ELR (cell line): Measurements from ENCODE around the gene SARS1.
A peak's percentile ranks its signal among the peaks of the same experiment; 100 is the strongest.
"Not testable (repeated sequence)": the region's sequence is repeated elsewhere in the genome, so short reads cannot be mapped to it uniquely, and the experiment has no call there.

ENCODE experiments used
- DNase-seq: peaks from one replicate; pipeline ENCODE4 v3.0.0-alpha.2; 2015; ENCODE audit warnings: low read depth

Gene SARS1

DNA sequence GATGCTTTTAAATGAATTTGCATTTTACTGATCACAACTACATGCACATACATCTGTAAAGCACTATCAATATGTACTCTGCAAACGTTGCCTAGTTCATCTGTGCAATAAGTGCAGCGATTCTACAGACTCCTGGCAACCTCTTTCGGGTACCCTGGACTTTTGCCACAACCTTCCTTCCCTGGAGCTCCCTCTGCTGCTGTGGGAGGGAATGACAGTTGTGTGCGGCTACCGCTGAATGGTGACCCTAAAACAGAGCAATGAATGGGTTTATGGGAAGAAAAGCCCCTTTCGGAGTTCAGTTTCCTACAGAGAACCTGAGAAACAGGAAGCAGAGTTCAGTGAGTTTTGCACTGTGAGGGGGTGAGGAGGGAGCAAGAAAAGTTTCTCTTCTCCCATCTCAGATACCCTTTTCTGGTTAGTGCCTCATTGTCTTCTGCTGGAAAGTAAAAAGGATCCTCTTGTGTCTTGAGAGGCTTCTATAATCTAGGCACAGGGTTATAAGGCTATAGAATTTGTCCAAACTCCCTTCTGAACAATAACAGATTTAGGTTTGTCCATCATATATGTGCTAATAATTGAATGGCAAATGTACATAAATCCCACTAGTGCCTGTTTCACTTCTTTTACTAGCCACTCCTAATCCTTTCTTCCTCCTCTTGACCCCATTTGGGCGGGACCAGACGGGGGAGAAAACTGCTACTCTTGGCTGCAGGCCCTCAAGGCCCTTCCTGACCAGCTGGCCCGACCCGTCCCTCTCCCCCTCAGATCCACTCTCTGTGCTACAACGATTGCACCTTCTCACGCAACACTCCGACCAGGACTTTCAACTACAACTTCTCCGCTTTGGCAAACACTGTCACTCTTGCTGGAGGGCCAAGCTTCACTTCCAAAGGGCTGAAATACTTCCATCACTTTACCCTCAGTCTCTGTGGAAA is 19.8 kb upstream of the SARS1 start:
- DNase-seq, result peak; percentile 46

GRCh38 chr1:109197158-109198042 is 16.3 kb upstream of the SARS1 start:
- DNase-seq, result peak; percentile 99

DNA sequence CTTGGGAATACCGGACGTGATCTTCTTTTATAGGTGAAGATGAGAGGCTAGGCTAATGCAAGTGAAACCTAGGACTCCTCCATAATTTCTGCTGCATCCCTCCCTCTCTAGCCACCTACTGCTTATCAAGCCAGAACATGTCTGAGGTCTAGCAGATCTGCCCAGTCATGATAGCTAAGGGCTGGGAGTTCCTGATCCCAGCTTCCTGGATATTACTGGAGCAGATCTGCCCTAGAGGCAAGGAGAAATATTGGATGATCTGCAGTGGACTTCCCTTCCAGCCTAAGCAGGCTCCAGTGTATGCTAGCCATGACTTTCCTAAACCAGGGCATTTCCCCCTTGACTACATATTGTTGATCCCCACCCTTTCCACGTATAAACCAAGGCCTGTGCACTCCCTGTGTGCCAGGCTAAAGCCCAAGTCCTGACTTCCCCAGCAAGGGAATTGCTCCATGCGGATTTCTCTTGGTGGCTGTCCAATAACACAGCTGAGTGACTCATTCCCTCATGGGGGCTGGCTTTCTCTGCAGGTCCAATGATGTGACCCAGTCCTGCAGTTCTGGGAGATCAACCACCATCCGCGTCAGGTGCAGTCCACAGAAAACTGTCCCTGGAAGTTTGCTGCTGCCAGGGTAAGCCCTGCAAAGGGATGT is 15.5 kb upstream of the SARS1 start:
- peak; percentile 89 for DNase-seq

DNA sequence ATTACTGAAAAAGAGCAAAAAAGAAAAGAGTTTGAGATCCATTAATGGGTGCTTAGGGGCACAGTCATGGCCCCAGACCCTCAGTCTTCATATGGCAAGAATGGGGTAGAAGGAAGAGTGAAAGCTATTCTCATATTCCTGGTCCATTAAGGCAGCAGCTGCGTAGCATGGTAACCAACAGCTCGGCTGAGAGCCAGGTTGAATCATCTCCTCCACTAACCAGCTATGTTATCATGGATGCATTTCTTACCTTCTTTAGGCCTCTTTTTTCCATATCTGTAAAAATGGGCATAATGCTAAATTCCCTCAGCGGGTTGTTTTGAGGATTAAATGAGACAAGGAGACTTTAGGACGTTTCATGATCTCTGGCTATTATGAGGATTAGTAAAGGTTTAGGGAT is 15.0 kb upstream of the SARS1 start:
- peak; percentile 72 for DNase-seq

DNA sequence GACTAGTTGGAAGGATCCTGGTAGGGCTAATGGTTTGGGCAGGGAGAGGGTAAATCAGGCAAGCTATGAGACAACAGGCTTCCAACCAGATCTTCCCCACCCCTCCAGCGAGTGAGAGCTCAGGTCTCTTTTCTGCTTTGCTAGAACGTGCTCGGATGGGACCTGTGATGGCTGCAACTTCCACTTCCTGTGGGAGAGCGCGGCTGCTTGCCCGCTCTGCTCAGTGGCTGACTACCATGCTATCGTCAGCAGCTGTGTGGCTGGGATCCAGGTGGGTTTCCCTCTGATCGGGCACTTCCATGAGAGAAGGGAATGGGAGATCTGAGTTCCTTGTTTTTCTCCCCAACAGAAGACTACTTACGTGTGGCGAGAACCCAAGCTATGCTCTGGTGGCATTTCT is 14.0 kb upstream of the SARS1 start:
- no peak for DNase-seq

DNA sequence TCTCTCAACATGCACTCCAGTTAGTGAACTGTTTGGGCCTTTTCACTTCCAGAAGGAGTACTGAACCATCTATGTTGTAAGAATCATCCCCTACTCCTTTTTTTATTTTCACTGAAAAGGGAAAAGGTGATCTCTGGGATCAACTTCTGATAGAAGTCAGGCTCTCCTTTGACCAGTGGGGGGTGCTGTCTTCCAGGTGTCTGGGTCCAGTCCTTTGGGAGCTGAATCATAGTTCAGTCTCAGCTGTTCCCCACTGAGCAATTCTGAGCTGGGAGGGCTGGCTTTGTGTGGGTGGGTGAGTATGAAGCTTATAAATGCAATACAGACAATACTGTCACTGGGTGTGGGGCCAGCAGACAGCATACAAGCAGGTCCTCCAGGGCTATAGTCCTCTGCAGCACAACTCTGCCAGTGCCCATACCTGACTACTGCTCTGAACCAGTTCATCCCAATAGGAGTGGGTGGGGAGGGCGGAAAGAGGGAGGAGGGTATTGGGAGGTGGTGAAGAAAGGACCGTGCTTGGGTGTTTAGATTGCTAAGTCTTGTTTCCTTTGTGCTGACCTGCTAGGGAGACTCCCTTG is 12.5 kb upstream of the SARS1 start:
- peak; percentile 93 for DNase-seq

- no peak for DNase-seq
Measured at GRCh38 chr1:109204484-109204883, 9.2 kb upstream of the SARS1 start.

- DNase-seq, result no peak
Measured at GRCh38 chr1:109206339-109206738, 7.4 kb upstream of the SARS1 start.

- no peak for DNase-seq
Measured at GRCh38 chr1:109207467-109208103, 6.1 kb upstream of the SARS1 start.

- DNase-seq, result peak; percentile 7
Measured at GRCh38 chr1:109208394-109208793, 5.3 kb upstream of the SARS1 start.

DNA sequence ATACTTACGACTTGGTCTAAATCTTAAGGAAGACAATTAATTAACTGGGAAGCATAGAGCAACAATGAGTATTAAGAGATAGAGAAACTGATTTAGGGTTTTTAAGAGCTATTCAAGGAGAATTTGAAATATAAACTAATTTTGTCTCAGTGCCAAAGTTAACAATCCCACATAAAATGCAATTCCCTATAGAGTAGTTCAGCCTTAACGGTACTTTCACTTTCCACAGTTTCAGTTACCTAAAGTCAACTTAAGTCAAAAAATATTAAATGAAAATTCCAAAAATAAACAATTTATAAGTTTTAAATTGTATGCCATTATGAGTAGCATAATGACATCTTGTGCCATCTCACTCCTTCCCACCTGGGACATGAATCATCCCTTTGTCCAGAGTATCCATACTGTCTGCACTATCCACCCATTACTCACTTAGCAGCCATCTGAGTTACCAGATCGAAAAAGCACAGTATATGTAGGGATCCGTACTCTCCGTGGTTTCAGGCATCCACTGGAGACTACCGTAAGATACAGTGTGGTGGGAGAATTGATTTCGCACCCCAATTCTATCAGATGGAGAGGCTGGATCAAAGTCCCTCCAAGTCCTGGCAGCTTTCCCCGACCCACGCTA is 4.8 kb upstream of the SARS1 start:
- peak; percentile 30 for DNase-seq

DNA sequence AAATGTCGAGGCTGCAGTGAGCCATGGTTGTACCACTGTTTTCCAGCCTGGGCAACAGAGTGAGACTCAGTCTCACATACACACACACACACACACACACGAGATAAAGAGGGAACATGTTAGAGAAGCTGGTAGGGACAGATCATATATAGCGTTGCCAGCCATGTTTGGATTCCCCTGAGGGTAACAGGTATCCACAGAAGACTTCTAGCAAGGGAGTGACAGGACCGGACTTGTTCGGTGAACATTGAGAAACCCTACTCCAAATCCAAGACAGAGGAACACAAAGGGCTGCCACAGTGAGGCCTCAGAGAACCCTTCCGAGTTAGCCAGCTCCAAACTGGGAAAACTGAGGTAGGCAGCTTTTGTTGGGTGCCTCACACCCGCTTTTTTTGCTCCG is 3.7 kb upstream of the SARS1 start:
- DNase-seq, result no peak

GRCh38 chr1:109213345-109213823 is 334 bp upstream of the SARS1 start:
- DNase-seq, result no peak

- DNase-seq, result peak; percentile 85
Measured at GRCh38 chr1:109214695-109215623, 1.2 kb downstream of the SARS1 start.

- no peak for DNase-seq
Measured at GRCh38 chr1:109216662-109217061, 2.9 kb downstream of the SARS1 start.

- DNase-seq, result no peak
Measured at GRCh38 chr1:109218516-109218915, 4.8 kb downstream of the SARS1 start.

DNA sequence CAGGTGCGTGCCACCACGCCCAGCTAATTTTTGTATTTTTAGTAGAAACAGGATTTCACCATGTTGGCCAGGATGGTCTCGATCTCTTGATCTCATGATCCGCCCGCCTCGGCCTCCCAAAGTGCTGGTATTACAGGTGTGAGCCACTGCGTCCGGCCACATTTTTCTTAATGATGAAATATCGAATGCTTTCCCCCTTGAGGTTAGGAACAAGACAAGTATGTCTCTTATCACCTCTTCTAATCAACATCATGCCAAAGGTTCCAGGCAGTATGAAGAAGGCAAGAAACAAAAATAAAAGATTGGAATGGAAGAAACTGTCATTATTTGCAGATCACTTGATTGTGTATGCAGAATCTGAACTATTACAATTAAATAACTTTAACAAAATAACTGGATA is 7.5 kb downstream of the SARS1 start:
- DNase-seq, result not testable (repeated sequence)

GRCh38 chr1:109225308-109225707 is 11.6 kb downstream of the SARS1 start:
- no peak for DNase-seq

DNA sequence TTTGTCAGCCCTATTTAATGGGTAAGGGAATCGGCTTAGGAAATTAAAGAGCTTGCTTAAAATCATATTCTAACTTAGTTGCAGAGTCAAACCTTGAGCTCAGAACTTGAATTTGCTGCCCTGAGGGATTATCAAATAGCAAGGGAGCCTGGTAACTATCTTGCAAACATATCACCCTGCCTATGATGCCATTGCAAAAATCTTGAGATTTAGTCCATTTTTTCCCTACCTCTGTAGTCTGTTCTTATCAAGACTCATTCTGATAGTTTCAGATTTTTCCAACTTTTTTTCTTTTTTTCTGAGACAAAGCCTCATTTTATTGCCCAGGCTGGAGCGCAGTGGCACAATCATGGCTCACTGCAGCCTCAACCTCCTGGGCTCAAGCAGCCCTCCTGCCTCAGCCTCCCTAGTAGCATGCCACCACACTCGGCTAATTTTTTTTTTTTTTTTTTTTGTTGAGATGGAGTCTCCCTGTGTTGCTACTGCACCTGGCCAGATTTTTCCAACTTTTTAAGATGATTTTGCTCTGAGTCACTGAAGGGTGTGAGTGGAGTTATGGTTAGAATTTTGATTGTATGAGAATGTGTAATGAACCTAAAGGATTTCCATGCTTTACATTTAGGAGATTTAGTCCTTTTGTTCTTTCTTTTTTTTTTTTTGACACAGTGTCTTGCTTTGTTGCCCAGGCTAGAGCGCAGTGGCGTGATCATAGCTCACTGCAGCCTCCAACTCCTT is 12.2 kb downstream of the SARS1 start:
- DNase-seq, result no peak
